IPS-NIHi7 (cell line): ENCODE results near the gene ANKLE2.
"Not testable (repeated sequence)": the region's sequence is repeated elsewhere in the genome, so short reads cannot be mapped to it uniquely, and the experiment has no call there.

Experiments
- DNase-seq: peaks from one replicate; pipeline ENCODE4 v3.0.0; 2012; ENCODE audit warnings: mixed read lengths; ENCODE audit errors: extremely low spot score

The ANKLE2 gene

GRCh38 chr12:132761032-132761920 is at the start of gene ANKLE2:
ANKLE2 (minus strand) TSS chr12:132761832; CDS start chr12:132761798, 34 bp downstream.
- peak; percentile 73 for DNase-seq

GRCh38 chr12:132809391-132809790 is 47.8 kb upstream of the ANKLE2 start:
- not testable (repeated sequence) for DNase-seq

GRCh38 chr12:132807295-132808092 is 45.9 kb upstream of the ANKLE2 start:
- DNase-seq = peak; percentile 88

- no peak for DNase-seq
Measured at GRCh38 chr12:132806857-132807256, 45.2 kb upstream of the ANKLE2 start.

GRCh38 chr12:132804426-132804861 is 42.8 kb upstream of the ANKLE2 start:
- peak; percentile 42 for DNase-seq

GRCh38 chr12:132803888-132804287 is 42.3 kb upstream of the ANKLE2 start:
- DNase-seq = no peak

DNA sequence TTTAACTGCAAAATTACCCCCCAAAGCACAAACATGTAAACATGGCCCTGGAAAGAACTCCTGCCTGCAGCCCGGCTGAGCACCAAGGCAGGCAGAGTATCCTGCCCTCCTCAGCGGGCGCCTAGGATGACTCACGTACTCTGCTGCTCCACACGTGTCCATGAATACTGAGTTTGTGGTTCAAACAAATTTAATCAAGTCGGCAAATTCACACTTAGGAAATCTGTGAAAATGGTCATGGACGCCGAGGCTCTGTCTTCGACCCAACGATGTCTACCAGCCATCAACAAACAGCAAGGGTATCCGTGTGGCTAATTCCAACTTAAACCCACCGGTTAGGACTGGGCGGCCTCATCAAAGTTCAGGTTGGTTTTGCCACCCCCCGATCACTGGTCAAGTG is 41.5 kb upstream of the ANKLE2 start:
- DNase-seq = no peak

- no peak for DNase-seq
Measured at GRCh38 chr12:132801741-132802140, 40.1 kb upstream of the ANKLE2 start.

- DNase-seq = no peak
Measured at GRCh38 chr12:132798836-132799235, 37.2 kb upstream of the ANKLE2 start.

DNA sequence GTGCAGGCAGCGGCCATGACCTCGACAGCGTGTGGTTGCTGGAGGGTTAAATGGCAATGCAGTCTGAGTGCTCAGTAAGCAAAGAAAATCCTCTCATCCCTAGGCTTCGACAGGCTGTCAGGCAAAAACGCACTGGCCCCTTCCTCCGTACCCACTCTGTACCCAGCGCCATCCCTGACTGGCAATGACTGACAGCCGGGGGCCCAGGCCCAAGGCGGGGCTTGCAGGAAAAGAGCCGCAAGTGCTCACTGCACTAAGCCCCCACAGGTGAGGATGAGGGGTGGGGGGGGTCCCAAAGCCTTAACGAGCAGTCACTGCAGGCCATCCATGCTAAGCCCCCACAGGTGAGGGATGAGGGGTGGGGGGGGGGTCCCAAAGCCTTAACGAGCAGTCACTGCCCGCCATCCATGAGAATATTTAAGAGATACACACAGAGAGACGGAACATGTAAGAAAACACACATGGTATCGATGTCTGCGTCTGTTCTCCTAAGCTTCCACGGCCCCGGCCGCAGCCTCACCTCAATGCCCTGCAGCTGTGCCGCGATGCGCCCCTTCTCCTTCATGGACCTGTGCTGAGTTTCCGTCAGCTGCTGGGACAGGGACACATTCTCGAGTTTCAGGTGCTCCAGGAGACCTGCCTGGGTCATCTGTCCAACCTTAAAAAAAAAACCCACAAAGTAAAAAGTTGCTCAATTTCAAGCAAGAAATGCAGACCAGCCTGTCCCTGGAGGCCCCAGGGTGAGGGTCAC is 36.4 kb upstream of the ANKLE2 start:
- no peak for DNase-seq

- DNase-seq = no peak
Measured at GRCh38 chr12:132795847-132796246, 34.2 kb upstream of the ANKLE2 start.

GRCh38 chr12:132791940-132792339 is 30.3 kb upstream of the ANKLE2 start:
- DNase-seq = not testable (repeated sequence)

GRCh38 chr12:132789099-132789471 is 27.5 kb upstream of the ANKLE2 start:
- DNase-seq = no peak

- peak; percentile 78 for DNase-seq
Measured at GRCh38 chr12:132788375-132789098, 26.9 kb upstream of the ANKLE2 start.

GRCh38 chr12:132787877-132788276 is 26.2 kb upstream of the ANKLE2 start:
- DNase-seq = no peak

DNA sequence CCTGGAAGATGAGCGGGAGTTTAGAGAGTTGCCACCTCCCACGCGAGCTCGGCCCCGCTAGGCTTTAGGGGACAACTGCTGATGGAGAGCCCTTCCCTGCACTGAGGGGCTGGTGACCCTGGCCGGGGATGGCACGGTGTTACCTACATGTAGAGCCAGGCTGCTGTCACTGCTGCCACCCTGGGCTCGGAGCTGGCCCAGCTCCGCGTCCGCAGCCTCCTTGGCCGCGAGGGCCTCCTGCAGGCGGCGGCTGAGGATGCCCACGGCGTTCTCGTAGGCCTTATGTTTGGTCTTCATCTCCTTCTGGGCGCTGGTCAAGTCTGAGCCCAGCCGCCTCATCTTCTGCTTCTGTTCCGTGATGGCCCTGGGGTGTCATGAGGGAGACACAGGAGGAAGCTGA is 24.6 kb upstream of the ANKLE2 start:
- no peak for DNase-seq

GRCh38 chr12:132784580-132784979 is 22.9 kb upstream of the ANKLE2 start:
- no peak for DNase-seq

GRCh38 chr12:132783917-132784531 is 22.4 kb upstream of the ANKLE2 start:
- no peak for DNase-seq

- DNase-seq = no peak
Measured at GRCh38 chr12:132781938-132782337, 20.3 kb upstream of the ANKLE2 start.

GRCh38 chr12:132779781-132780353 is 18.2 kb upstream of the ANKLE2 start:
- no peak for DNase-seq
